K562 (cell line): Measurements from ENCODE around the gene MYG1. TPM values are rescaled to one million over a fixed set of nuclear protein-coding genes. Genes with fewer than 3 reads are reported as not detected.
A peak's percentile ranks its signal among the peaks of the same experiment; 100 is the strongest.

Source experiments
- DDX20 ChIP-seq: fragments of 450-650 bp; IDR thresholded peaks from 2 replicates; pipeline ENCODE4 v1.6.1; 2016; ENCODE audit warnings: missing genetic modification characterization, low read depth, mild to moderate bottlenecking, missing compliant biosample characterization, moderate library complexity
- DIDO1 ChIP-seq: fragments of 450-650 bp; IDR thresholded peaks from 2 replicates; pipeline ENCODE4 v1.6.1; 2016; ENCODE audit warnings: low read depth, missing biosample characterization, missing genetic modification characterization
- ETS2 ChIP-seq: IDR thresholded peaks from 2 replicates; pipeline ENCODE4 v1.6.1; 2016; ENCODE audit warnings: borderline replicate concordance, missing genetic modification characterization, mild to moderate bottlenecking, moderate library complexity, missing compliant biosample characterization; ENCODE audit not compliant: poor library complexity, severe bottlenecking
- GATAD2A ChIP-seq: fragments of 450-650 bp; IDR thresholded peaks from 2 replicates; pipeline ENCODE4 v1.6.1; 2017
- IRF2 ChIP-seq: sonication (generic); formaldehyde crosslinking; IDR thresholded peaks from 2 replicates; pipeline ENCODE4 v1.8.1; 2022; ENCODE audit warnings: mild to moderate bottlenecking, missing genetic modification reagents
- KLF13 ChIP-seq: fragments of 450-650 bp; IDR thresholded peaks from 2 replicates; pipeline ENCODE4 v1.6.1; 2016; ENCODE audit warnings: missing genetic modification characterization, low read depth, mild to moderate bottlenecking, missing compliant biosample characterization, moderate library complexity, borderline replicate concordance
- RBBP5 ChIP-seq: fragments of 200-600 bp; sonication (generic); IDR thresholded peaks from 2 replicates; pipeline ENCODE4 v1.6.1; 2012; ENCODE audit warnings: borderline replicate concordance, mild to moderate bottlenecking, low read length, control low read depth, inconsistent platforms; ENCODE audit not compliant: insufficient read depth, poor library complexity, severe bottlenecking
- RFX7 ChIP-seq: fragments of 250-450 bp; sonication (Bioruptor Pico); IDR thresholded peaks from 2 replicates; pipeline ENCODE4 v1.5.1; 2021; ENCODE audit warnings: mild to moderate bottlenecking
- TCF3 ChIP-seq: sonication (generic); formaldehyde crosslinking; IDR thresholded peaks from 2 replicates; pipeline ENCODE4 v1.4.0; 2020; ENCODE audit warnings: mild to moderate bottlenecking, missing genetic modification reagents
- ZBTB7A ChIP-seq: IDR thresholded peaks from 2 replicates; pipeline ENCODE4 v1.6.1; 2011; ENCODE audit warnings: low read depth, mild to moderate bottlenecking, low read length, moderate library complexity, borderline replicate concordance; ENCODE audit not compliant: control insufficient read depth
- ZNF121 ChIP-seq: sonication (generic); formaldehyde crosslinking; conservative IDR thresholded peaks from 2 replicates; pipeline ENCODE4 v1.8.0; 2022; ENCODE audit warnings: missing genetic modification reagents
- ZNF217 ChIP-seq: sonication (generic); formaldehyde crosslinking; IDR thresholded peaks from 2 replicates; pipeline ENCODE4 v1.8.0; 2022; ENCODE audit warnings: mild to moderate bottlenecking, missing genetic modification reagents
- ZZZ3 ChIP-seq: fragments of 450-650 bp; IDR thresholded peaks from 2 replicates; pipeline ENCODE4 v1.6.1; 2016; ENCODE audit warnings: antibody characterized with exemption, mild to moderate bottlenecking, moderate library complexity
- polyA plus RNA-seq, 8 experiments: library from polyadenylated mRNA; depleted of rRNA in 4 of 8; stranded (reverse) in 5 of 8; unstranded in 3 of 8; fragments of >200 nt; fragmentation: Nextera tagmentation in 2 of 8; fragmentation: Illumina TruSeq in 1 of 8; extraction: Ambion mirVana in 2 of 8; extraction: Trizol in 1 of 8; gene quantifications; 2 replicates each; pipeline versions ENCODE4 v1.2.1 to v1.2.3, GENCODE V29; 2011 to 2014; ENCODE audit warnings: inconsistent platforms in 1 of 8, missing spikeins in 1 of 8
- total RNA-seq, 7 experiments: library from RNA; depleted of rRNA in 6 of 7; stranded (reverse); fragments of >200 nt in 6 of 7; fragmentation: Illumina TruSeq in 2 of 7; extraction: Trizol in 2 of 7; gene quantifications; 2 replicates each; pipeline versions ENCODE4 v1.2.1 to v1.2.3, GENCODE V29; 2011 to 2021; ENCODE audit warnings: low replicate concordance in 1 of 7
- TF ChIP-seq, protein P1 (sequence below), 2 experiments: fragments of 450-650 bp in 1 of 2; sonication (generic) in 1 of 2; formaldehyde crosslinking in 1 of 2; IDR thresholded peaks; 2 replicates each; pipeline versions ENCODE4 v1.7.1 to v1.9.0; 2016 to 2022; ENCODE audit warnings: inconsistent platforms in 1 of 2, mild to moderate bottlenecking in 1 of 2, missing genetic modification reagents in 1 of 2
- TF ChIP-seq, protein P2 (sequence below): IDR thresholded peaks from 3 replicates; pipeline ENCODE4 v1.6.1; 2011; ENCODE audit warnings: borderline replicate concordance, mild to moderate bottlenecking, moderate library complexity; ENCODE audit not compliant: insufficient read length; ENCODE audit errors: extremely low read depth

MYG1 gene
- total and polyA plus RNA-seq, 9 of the 15 experiments (the other 6 are each of a cell fraction or from before 2014, with no cell fraction given) = 0.45 to 5.6 (median 2.1) TPM

DNA sequence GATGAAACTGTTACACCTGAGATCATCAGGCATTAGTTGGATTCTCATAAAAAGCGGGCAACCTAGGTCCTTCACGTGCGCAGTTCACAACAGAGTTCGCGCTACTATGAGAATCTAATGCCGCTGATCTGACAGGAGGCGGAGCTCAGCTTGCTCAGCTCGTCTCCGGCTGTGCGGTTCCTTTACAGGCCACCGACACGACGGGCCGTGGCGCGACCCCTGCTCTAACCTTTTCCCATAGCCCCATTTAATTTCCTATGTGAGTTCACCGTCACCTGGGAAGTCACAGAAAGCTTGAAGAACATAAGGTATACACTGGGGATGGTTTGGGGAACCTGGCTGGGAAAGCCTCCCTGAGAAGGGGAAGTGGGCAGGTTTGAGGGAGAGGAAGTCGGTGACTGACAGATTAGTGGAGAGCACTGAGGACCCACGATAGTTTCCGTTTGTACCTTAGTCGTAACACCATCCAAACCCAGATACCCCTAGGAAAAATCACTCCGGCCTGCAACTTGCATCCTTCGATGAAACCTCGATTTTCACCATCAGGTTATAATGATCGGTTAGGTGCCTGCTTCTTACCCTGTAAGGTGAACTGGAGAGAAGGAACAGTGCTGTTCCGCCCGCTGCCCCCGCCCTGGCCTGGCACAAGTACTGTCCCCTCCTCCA, 24.8 kb downstream of the MYG1 start (continued):
- TF ChIP-seq ZZZ3 (no peak), IRF2 (no peak), RBBP5 (peak; percentile 11), DIDO1 (tag) (no peak), RFX7 (no peak), DDX20 (tag) (no peak), ZBTB7A (0 out of 2 replicates have a peak, but pooled peaks have one; percentile 33), TCF3 (no peak), GATAD2A (no peak), KLF13 (tag) (no peak), ZNF217 (CRISPR knock-in tag) (no peak), ETS2 (no peak), ZNF121 (CRISPR knock-in tag) (no peak)
- TF ChIP-seq, protein P1, sequence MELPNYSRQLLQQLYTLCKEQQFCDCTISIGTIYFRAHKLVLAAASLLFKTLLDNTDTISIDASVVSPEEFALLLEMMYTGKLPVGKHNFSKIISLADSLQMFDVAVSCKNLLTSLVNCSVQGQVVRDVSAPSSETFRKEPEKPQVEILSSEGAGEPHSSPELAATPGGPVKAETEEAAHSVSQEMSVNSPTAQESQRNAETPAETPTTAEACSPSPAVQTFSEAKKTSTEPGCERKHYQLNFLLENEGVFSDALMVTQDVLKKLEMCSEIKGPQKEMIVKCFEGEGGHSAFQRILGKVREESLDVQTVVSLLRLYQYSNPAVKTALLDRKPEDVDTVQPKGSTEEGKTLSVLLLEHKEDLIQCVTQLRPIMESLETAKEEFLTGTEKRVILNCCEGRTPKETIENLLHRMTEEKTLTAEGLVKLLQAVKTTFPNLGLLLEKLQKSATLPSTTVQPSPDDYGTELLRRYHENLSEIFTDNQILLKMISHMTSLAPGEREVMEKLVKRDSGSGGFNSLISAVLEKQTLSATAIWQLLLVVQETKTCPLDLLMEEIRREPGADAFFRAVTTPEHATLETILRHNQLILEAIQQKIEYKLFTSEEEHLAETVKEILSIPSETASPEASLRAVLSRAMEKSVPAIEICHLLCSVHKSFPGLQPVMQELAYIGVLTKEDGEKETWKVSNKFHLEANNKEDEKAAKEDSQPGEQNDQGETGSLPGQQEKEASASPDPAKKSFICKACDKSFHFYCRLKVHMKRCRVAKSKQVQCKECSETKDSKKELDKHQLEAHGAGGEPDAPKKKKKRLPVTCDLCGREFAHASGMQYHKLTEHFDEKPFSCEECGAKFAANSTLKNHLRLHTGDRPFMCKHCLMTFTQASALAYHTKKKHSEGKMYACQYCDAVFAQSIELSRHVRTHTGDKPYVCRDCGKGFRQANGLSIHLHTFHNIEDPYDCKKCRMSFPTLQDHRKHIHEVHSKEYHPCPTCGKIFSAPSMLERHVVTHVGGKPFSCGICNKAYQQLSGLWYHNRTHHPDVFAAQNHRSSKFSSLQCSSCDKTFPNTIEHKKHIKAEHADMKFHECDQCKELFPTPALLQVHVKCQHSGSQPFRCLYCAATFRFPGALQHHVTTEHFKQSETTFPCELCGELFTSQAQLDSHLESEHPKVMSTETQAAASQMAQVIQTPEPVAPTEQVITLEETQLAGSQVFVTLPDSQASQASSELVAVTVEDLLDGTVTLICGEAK (IDR thresholded peaks at IDR 0.05) = peak; percentile 77
- TF ChIP-seq, protein P1 (CRISPR knock-in tag; IDR thresholded peaks at IDR 0.05) = no peak
- TF ChIP-seq, protein P2, sequence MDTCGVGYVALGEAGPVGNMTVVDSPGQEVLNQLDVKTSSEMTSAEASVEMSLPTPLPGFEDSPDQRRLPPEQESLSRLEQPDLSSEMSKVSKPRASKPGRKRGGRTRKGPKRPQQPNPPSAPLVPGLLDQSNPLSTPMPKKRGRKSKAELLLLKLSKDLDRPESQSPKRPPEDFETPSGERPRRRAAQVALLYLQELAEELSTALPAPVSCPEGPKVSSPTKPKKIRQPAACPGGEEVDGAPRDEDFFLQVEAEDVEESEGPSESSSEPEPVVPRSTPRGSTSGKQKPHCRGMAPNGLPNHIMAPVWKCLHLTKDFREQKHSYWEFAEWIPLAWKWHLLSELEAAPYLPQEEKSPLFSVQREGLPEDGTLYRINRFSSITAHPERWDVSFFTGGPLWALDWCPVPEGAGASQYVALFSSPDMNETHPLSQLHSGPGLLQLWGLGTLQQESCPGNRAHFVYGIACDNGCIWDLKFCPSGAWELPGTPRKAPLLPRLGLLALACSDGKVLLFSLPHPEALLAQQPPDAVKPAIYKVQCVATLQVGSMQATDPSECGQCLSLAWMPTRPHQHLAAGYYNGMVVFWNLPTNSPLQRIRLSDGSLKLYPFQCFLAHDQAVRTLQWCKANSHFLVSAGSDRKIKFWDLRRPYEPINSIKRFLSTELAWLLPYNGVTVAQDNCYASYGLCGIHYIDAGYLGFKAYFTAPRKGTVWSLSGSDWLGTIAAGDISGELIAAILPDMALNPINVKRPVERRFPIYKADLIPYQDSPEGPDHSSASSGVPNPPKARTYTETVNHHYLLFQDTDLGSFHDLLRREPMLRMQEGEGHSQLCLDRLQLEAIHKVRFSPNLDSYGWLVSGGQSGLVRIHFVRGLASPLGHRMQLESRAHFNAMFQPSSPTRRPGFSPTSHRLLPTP = no peak
